ENCODE measurements around the gene SFXN5. TPM values are rescaled to one million over a fixed set of nuclear protein-coding genes. Genes with fewer than 3 reads are reported as not detected.

SFXN5 gene
- total RNA-seq, 4 donors from 2014 or later = 8.4 to 18.3 (median 15.3) TPM

GRCh38 chr2:72931280-72931910, 140.1 kb downstream of the SFXN5 start:
- WGBS, 2 donors = 87 to 91% methylated on average over 12 to 14 of the region's 14 CpGs
- intact Hi-C loops (cut with DNase I; ENCODE audit: low total_unique reads) = no loop called here
- no peak overlapping the region for H3K4me3 ChIP-seq (ENCODE audit: low read depth, poor library complexity, severe bottlenecking)
- TF ChIP-seq POLR2A (IDR thresholded peaks at IDR 0.05) (no peak), CTCF (IDR thresholded peaks at IDR 0.05) (no peak)
- no peak for DNase-seq (ENCODE audit: low spot score in 2 of 2)

- H3K4me3 ChIP-seq (ENCODE audit: low read depth, poor library complexity, severe bottlenecking) = no peak overlapping the region
- WGBS, 2 donors = 88 to 96% methylated on average over 1 of the region's 1 CpG
- intact Hi-C loops (cut with DNase I; ENCODE audit: low total_unique reads) = no loop called here
- TF ChIP-seq CTCF (IDR thresholded peaks at IDR 0.05) (no peak), POLR2A (IDR thresholded peaks at IDR 0.05) (no peak)
- peak in 1 of 2 donors; percentile 40 for DNase-seq (ENCODE audit: low spot score in 2 of 2)
These were observed 142.5 kb downstream of the SFXN5 start for GRCh38 chr2:72929010-72929409.

GRCh38 chr2:72927619-72928550, 143.6 kb downstream of the SFXN5 start:
- intact Hi-C loops (cut with DNase I; ENCODE audit: low total_unique reads) = no loop called here
- H3K4me3 ChIP-seq (ENCODE audit: low read depth, poor library complexity, severe bottlenecking) = no peak overlapping the region
- TF ChIP-seq POLR2A (IDR thresholded peaks at IDR 0.05) = no peak
- no peak for TF ChIP-seq CTCF (IDR thresholded peaks at IDR 0.05)
- 84 to 90% methylated on average over 8 of the region's 8 CpGs for WGBS, 2 donors
- DNase-seq (ENCODE audit: low spot score in 2 of 2) = peak in 1 of 2 donors; percentile 77

GRCh38 chr2:72926811-72927465, 144.6 kb downstream of the SFXN5 start:
- DNase-seq (ENCODE audit: low spot score in 2 of 2) = no peak
- intact Hi-C loops (cut with DNase I; ENCODE audit: low total_unique reads) = no loop called here
- TF ChIP-seq CTCF (IDR thresholded peaks at IDR 0.05) (no peak), POLR2A (IDR thresholded peaks at IDR 0.05) (no peak)
- WGBS, 2 donors = 75 to 77% methylated on average over 6 of the region's 6 CpGs
- no peak overlapping the region for H3K4me3 ChIP-seq (ENCODE audit: low read depth, poor library complexity, severe bottlenecking)

- intact Hi-C loops (cut with DNase I; ENCODE audit: low total_unique reads) = no loop called here
- 41 to 48% methylated on average over 4 of the region's 4 CpGs for WGBS, 2 donors
- TF ChIP-seq POLR2A (IDR thresholded peaks at IDR 0.05) = no peak
- no peak for TF ChIP-seq CTCF (IDR thresholded peaks at IDR 0.05)
- no peak overlapping the region for H3K4me3 ChIP-seq (ENCODE audit: low read depth, poor library complexity, severe bottlenecking)
- no peak for DNase-seq (ENCODE audit: low spot score in 2 of 2)
These were observed 145.1 kb downstream of the SFXN5 start for GRCh38 chr2:72926368-72926767.
